Kidney (tissue), 14 donors: Measurements from ENCODE around the gene STRN3. TPM values are rescaled to one million over a fixed set of nuclear protein-coding genes. Genes with fewer than 3 reads are reported as not detected.

Experiments used
- DNase-seq, 5 donors: peaks; one replicate each; pipeline ENCODE4 v3.0.0-alpha.2; 2013 to 2020
- FAIRE-seq: peaks from 2 replicates; lab custom pipeline; 2012; peaks lifted over from hg19 to GRCh38; lab: Jason Lieb, UNC
- H3K27ac ChIP-seq, 2 donors: one replicate each; pipeline ENCODE4 v1.7.0; 2013; ENCODE audit warnings: low read depth in 2 of 2, low read length in 2 of 2, inconsistent platforms in 1 of 2
- H3K27me3 ChIP-seq: one replicate; pipeline ENCODE4 v1.7.1; 2013; ENCODE audit warnings: low read length, inconsistent platforms; ENCODE audit not compliant: control insufficient read depth, insufficient read depth
- H3K36me3 ChIP-seq, 3 donors: one replicate each; pipeline versions ENCODE4 v1.7.0 to v1.7.1; 2013; ENCODE audit warnings: low read length in 3 of 3, control low read depth in 1 of 3, inconsistent platforms in 1 of 3; ENCODE audit not compliant: insufficient read depth in 3 of 3, control insufficient read depth in 2 of 3
- H3K4me1 ChIP-seq, 3 donors: one replicate each; pipeline versions ENCODE4 v1.7.0 to v1.7.1; 2013; ENCODE audit warnings: low read length in 3 of 3, inconsistent platforms in 1 of 3, low read depth in 1 of 3; ENCODE audit not compliant: control insufficient read depth in 2 of 3, insufficient read depth in 2 of 3
- H3K4me3 ChIP-seq, 3 donors: one replicate each; pipeline versions ENCODE4 v1.7.0 to v1.8.1; 2013; ENCODE audit warnings: low read length in 3 of 3, control low read depth in 1 of 3, inconsistent platforms in 1 of 3
- H3K9ac ChIP-seq, 3 donors: one replicate each; pipeline versions ENCODE4 v1.7.0 to v1.7.1; 2013; ENCODE audit warnings: low read length in 3 of 3, control low read depth in 1 of 3, inconsistent platforms in 1 of 3
- H3K9me3 ChIP-seq, 3 donors: one replicate each; pipeline versions ENCODE4 v1.7.0 to v1.7.1; 2013; ENCODE audit warnings: low read length in 3 of 3, control low read depth in 1 of 3, inconsistent platforms in 1 of 3; ENCODE audit not compliant: control insufficient read depth in 2 of 3, insufficient read depth in 1 of 3
- intact Hi-C: fragments of 100-400 bp; cut with DNase I; formaldehyde crosslinking; loops from one replicate; pipeline ENCODE4 v1.11.1; 2022
- polyA plus RNA-seq: library from polyadenylated mRNA; stranded (reverse); fragments of 350-450 nt; fragmentation: Illumina TruSeq; extraction: RNeasy Lipid Tissue Mini Kit (QIAGEN cat#74804); gene quantifications from one replicate; pipeline ENCODE4 v1.2.3, GENCODE V29; 2014; ENCODE audit warnings: low read depth, low replicate concordance; ENCODE audit not compliant: insufficient read depth
- total RNA-seq: library from RNA; stranded (reverse); fragmentation: NEBNext Ultra II Directional; extraction: Animal tissue kit (Norgen Biotek cat#: 25700); gene quantifications from one replicate; pipeline ENCODE4 v1.2.1, GENCODE V29; 2021
- TF ChIP-seq, protein P1 (sequence below): IDR thresholded peaks from 3 replicates; pipeline ENCODE4 v1.5.1; 2012; ENCODE audit warnings: mild to moderate bottlenecking, moderate library complexity, borderline replicate concordance; ENCODE audit not compliant: insufficient read depth; ENCODE audit errors: extremely low read depth
- donor health status: control.
- donor health status: control.
- donor health status: control.
- donor health status: control.
- donor health status: control.
- donor health status: DM: yes; HTN: yes; CAD: no.
- donor health status: Normal renal cell carcinoma (clear cell type).

STRN3 gene
- total and polyA plus RNA-seq, 2 donors from 2014 or later: 10.6 to 52.9 TPM

DNA sequence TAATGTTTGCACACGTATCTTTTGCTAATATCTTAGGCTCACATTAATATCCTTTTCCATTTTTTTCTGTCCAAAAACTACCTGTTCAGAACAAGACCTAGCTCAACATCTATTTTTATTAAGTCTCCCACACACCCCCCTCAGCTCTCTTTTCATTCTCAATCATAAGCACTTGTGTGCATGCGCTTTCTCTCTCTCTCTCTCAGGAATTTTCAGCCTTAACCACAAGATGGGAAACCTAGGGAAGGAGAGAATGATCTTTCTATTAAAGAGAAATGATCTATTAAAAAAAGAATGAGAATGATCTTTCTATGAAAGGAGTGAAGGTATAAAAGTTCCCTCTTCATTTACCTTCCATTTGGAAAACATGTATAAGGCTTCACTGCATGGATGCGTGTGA is 40.4 kb downstream of the STRN3 start:
- Histone ChIP-seq H3K9ac (no peak overlapping the region), H3K9me3 (no peaks in the 10 kb centered on the region), H3K4me1 (peaks cover 0 to 6% (median 2%) of the 10 kb centered on the region in 3 donors), H3K4me3 (no peak overlapping the region), H3K27ac (no peak overlapping the region), H3K27me3 (no peaks in the 10 kb centered on the region), H3K36me3 (no peaks in the 10 kb centered on the region)
- DNase-seq (no peak), FAIRE-seq (no peak)
- intact Hi-C loops: no loop called here
- TF ChIP-seq, protein P1, sequence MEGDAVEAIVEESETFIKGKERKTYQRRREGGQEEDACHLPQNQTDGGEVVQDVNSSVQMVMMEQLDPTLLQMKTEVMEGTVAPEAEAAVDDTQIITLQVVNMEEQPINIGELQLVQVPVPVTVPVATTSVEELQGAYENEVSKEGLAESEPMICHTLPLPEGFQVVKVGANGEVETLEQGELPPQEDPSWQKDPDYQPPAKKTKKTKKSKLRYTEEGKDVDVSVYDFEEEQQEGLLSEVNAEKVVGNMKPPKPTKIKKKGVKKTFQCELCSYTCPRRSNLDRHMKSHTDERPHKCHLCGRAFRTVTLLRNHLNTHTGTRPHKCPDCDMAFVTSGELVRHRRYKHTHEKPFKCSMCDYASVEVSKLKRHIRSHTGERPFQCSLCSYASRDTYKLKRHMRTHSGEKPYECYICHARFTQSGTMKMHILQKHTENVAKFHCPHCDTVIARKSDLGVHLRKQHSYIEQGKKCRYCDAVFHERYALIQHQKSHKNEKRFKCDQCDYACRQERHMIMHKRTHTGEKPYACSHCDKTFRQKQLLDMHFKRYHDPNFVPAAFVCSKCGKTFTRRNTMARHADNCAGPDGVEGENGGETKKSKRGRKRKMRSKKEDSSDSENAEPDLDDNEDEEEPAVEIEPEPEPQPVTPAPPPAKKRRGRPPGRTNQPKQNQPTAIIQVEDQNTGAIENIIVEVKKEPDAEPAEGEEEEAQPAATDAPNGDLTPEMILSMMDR: no peak

DNA sequence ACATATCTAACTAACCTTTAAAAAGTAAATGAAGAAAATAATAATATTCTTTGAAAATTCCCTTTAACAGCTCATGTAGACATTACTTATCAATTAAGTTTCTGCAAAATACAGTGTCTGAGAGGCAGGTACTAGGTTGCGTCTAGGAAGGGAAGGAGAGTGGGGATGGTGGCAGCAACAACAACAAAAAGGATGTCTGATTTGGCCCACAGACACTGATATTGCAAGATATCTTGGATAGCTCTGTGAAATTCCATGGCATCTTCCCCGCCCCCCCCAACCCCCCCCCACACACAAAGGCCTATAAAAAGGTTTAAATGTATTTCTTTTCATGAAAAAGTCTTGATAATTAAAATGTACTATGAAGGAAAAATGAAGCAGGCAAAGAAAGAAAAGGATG is 42.3 kb downstream of the STRN3 start:
- H3K4me3 ChIP-seq: no peak overlapping the region
- H3K27ac ChIP-seq: no peak overlapping the region
- TF ChIP-seq, protein P1: no peak
- no peaks in the 10 kb centered on the region for H3K27me3 ChIP-seq
- peaks cover 0 to 6% (median 2%) of the 10 kb centered on the region in 3 donors for H3K4me1 ChIP-seq
- H3K9ac ChIP-seq: no peak overlapping the region
- intact Hi-C loops: no loop called here
- H3K9me3 ChIP-seq: no peaks in the 10 kb centered on the region
- DNase-seq: no peak
- H3K36me3 ChIP-seq: no peaks in the 10 kb centered on the region
- FAIRE-seq: no peak

DNA sequence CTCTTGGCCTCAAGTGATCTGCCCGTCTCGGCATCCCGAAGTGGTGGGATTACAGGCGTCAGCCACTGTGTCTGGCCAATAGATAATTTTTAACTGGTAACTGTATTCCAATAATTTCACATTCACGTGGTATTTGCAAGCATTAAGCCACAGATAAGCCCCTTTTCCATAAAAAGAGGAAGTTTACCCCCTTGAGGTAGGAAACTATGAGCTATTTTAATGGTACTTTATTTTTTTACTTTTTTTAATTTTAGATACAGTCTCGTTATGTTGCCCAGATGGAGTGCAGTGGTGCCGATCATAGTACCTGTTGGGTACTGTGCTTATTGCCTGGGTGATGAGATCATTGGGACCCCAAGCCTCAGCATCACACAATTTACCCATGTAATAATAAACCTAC is 43.6 kb downstream of the STRN3 start:
- Histone ChIP-seq H3K9me3 (no peaks in the 10 kb centered on the region), H3K9ac (no peak overlapping the region), H3K27me3 (no peaks in the 10 kb centered on the region), H3K36me3 (no peaks in the 10 kb centered on the region), H3K27ac (no peak overlapping the region), H3K4me1 (peaks cover 0 to 6% (median 2%) of the 10 kb centered on the region in 3 donors), H3K4me3 (no peak overlapping the region)
- TF ChIP-seq, protein P1: no peak
- intact Hi-C loops: no loop called here
- DNase-seq (no peak), FAIRE-seq (no peak)

DNA sequence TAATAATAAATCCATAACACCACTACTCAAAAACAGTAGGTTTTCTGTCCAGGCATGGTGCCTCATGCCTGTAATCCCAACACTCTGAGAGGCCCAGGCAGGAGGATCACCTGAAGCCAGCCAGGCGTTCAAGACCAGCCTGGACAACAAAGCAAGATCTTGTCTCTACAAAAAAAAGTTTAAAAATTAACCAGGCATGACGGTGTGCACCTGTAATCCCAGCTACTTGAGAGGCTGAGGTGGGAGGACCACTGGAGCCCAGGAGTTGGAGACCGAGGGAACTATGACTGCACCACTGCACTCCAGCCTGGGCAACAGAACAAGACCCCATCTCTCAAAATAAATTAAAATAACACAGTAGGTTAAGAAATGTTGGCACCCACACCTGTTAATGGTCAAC is 45.2 kb downstream of the STRN3 start:
- FAIRE-seq (no peak), DNase-seq (no peak)
- Histone ChIP-seq H3K27ac (no peak overlapping the region), H3K4me3 (no peak overlapping the region), H3K27me3 (no peaks in the 10 kb centered on the region), H3K9me3 (no peaks in the 10 kb centered on the region), H3K9ac (no peak overlapping the region), H3K36me3 (no peaks in the 10 kb centered on the region), H3K4me1 (peaks cover 0 to 13% (median 2%) of the 10 kb centered on the region in 3 donors)
- TF ChIP-seq, protein P1: no peak
- intact Hi-C loops: no loop called here
